Progenitor cell of endocrine pancreas (in vitro differentiated cells): ENCODE results near the gene GNAZ. TPM values are rescaled to one million over a fixed set of nuclear protein-coding genes. Genes with fewer than 3 reads are reported as not detected.
"Not testable (repeated sequence)": the region's sequence is repeated elsewhere in the genome, so short reads cannot be mapped to it uniquely, and the experiment has no call there.

Experiments
- DNase-seq: peaks from one replicate; pipeline ENCODE4 v3.0.0; 2021; ENCODE audit warnings: low spot score; ENCODE audit not compliant: unreplicated experiment
- H3K27ac Mint-ChIP-seq: 2 replicates; pipeline ENCODE4 v1.8.0; 2021; ENCODE audit warnings: mild to moderate bottlenecking, moderate library complexity, mixed read lengths
- H3K27me3 Mint-ChIP-seq: 2 replicates; pipeline ENCODE4 v1.8.0; 2021; ENCODE audit warnings: mixed read lengths
- H3K36me3 Mint-ChIP-seq: 2 replicates; pipeline ENCODE4 v1.8.0; 2022; ENCODE audit warnings: mixed read lengths; ENCODE audit not compliant: insufficient read depth
- H3K4me1 Mint-ChIP-seq: 2 replicates; pipeline ENCODE4 v1.8.0; 2021; ENCODE audit warnings: low read depth, mixed read lengths
- H3K4me3 Mint-ChIP-seq: 2 replicates; pipeline ENCODE4 v1.8.0; 2021; ENCODE audit warnings: low read depth, mild to moderate bottlenecking, moderate library complexity, mixed read lengths
- H3K9me3 Mint-ChIP-seq: 2 replicates; pipeline ENCODE4 v1.8.0; 2021; ENCODE audit warnings: low read depth, mixed read lengths
- CTCF ChIP-seq: fragments of 200-600 bp; sonication (generic); IDR thresholded peaks from one replicate; pipeline ENCODE4 v1.5.0; 2021; ENCODE audit warnings: antibody characterized with exemption, mild to moderate bottlenecking; ENCODE audit not compliant: unreplicated experiment
- total RNA-seq: library from RNA; stranded (reverse); gene quantifications from 2 replicates; pipeline ENCODE4 v1.2.1, GENCODE V29; 2021

GNAZ gene
- total RNA-seq, 1 donor from 2014 or later = 19.2 TPM

DNA sequence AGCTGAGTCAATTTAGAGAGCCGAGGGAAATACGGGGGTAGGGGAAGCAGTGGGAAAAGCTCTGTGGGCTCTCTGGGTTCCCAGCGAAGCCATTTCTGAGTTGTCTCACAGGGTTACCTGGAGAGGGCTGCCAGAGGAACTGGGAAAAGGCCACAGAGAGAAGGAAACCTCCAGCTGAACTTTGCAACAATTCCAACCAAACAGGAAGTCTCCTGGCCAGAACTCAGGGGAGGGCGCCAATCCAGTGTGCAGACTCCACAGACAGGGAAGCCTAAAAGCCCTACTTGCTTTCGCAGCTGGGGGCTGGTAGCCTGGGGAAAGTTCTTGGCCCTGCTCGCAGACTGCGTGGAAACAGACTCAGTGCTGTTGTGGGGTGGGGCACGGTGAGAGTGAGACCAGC is 23.1 kb upstream of the GNAZ start:
- H3K27ac Mint-ChIP-seq = no peak overlapping the region
- H3K4me1 Mint-ChIP-seq = no peaks in the 10 kb centered on the region
- H3K9me3 Mint-ChIP-seq = peaks cover 23% of the 10 kb centered on the region
- no peak overlapping the region for H3K4me3 Mint-ChIP-seq
- DNase-seq = no peak
- H3K36me3 Mint-ChIP-seq = peaks cover 2% of the 10 kb centered on the region
- no peak for TF ChIP-seq CTCF
- peaks cover 18% of the 10 kb centered on the region for H3K27me3 Mint-ChIP-seq

DNA sequence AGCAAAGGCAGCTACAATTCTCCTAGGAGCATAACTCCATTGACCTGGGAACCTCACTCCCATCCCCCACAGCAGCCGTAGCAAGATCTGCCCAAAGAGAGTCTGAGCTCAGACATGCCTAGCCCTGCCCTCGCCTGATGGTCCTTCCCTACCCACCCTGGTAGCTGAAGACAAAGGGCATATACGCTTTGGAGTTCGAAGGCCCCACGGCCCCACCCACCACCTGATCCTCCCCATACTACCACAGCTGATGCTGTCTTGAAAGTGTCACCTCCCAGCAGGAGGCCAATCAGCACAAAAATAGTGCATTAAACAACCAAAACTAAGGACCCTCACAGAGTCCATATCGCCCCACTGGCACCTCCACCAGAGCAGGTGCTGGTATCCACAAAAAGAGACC is 22.6 kb upstream of the GNAZ start:
- peaks cover 2% of the 10 kb centered on the region for H3K36me3 Mint-ChIP-seq
- H3K4me1 Mint-ChIP-seq = no peaks in the 10 kb centered on the region
- no peak for DNase-seq
- peaks cover 23% of the 10 kb centered on the region for H3K9me3 Mint-ChIP-seq
- H3K4me3 Mint-ChIP-seq = no peak overlapping the region
- TF ChIP-seq CTCF = no peak
- peaks cover 18% of the 10 kb centered on the region for H3K27me3 Mint-ChIP-seq
- no peak overlapping the region for H3K27ac Mint-ChIP-seq

DNA sequence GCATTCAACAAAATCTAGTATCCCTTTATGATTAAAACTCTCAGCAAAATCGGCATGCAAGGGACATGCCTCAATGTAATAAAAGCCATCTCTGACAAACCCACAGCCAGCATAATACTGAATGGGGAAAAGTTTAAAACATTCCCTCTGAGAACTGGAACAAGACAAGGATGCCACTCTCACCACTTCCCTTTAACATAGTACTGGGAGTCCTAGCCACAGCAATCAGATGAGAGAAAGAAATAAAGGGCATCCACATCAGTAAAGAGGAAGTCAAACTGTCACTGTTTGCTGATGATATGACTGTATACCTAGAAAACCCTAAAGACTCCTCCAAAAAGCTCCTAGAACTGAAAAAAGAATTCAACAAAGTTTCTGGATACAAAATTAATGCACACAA is 19.8 kb upstream of the GNAZ start:
- Mint-ChIP-seq H3K9me3 (peaks cover 24% of the 10 kb centered on the region), H3K27me3 (peaks cover 25% of the 10 kb centered on the region)
- not testable (repeated sequence) for H3K4me1 Mint-ChIP-seq, H3K4me3 Mint-ChIP-seq, H3K27ac Mint-ChIP-seq, DNase-seq, H3K36me3 Mint-ChIP-seq

DNA sequence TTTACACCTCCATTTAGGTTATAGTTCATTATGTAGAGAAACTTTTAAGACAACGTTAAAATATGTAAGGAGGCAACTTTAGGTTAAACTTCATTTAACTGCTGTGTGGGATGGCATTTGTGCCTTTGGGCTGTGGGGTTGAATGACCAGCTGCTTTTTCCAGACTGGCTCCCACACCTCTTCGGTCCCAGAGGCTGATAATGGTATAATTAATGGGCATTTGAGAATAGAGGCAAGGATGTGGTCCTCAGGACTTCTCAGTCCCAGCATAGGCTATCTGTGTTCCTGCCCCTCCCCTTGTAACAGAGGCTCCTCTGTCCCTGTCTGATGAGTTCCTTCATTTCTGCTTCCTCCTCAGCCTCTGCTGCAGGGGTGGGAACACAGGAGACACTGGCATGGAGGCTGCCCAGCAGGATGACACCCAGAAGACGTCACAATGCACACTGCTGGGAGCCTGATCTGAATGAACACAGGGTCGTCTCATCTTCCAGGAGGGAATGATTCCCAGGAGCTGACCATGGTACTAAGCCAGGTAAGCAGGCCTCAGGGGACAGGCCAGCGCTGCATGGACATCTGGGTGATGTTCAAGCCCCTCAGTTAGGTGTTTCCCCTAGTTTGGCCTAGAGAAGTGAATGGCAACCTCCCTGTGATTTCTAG is 17.1 kb upstream of the GNAZ start:
- no peak overlapping the region for H3K4me3 Mint-ChIP-seq
- H3K27ac Mint-ChIP-seq = no peak overlapping the region
- DNase-seq = no peak
- peaks cover 34% of the 10 kb centered on the region for H3K27me3 Mint-ChIP-seq
- peaks cover 29% of the 10 kb centered on the region for H3K9me3 Mint-ChIP-seq
- TF ChIP-seq CTCF = no peak
- H3K4me1 Mint-ChIP-seq = peaks cover 2% of the 10 kb centered on the region
- no peaks in the 10 kb centered on the region for H3K36me3 Mint-ChIP-seq

GRCh38 chr22:23053912-23054530 is 16.3 kb upstream of the GNAZ start:
- no peak overlapping the region for H3K27ac Mint-ChIP-seq
- peaks cover 31% of the 10 kb centered on the region for H3K27me3 Mint-ChIP-seq
- peaks cover 24% of the 10 kb centered on the region for H3K9me3 Mint-ChIP-seq
- no peak overlapping the region for H3K4me3 Mint-ChIP-seq
- no peaks in the 10 kb centered on the region for H3K36me3 Mint-ChIP-seq
- DNase-seq = no peak
- peaks cover 2% of the 10 kb centered on the region for H3K4me1 Mint-ChIP-seq
- TF ChIP-seq CTCF = no peak
